Measurements from ENCODE around the gene FLNB.

FLNB gene

GRCh38 chr3:58005669-58006068 is 2.6 kb upstream of the FLNB start:
- H3K9me2 ChIP-seq (replicated peaks; ENCODE audit: insufficient read depth, low read length) = no peaks in the 10 kb centered on the region
- no peak overlapping the region for H3K9ac ChIP-seq (ENCODE audit: low read length)
- no peak overlapping the region for H2AFZ ChIP-seq (ENCODE audit: low read length)
- no peaks in the 10 kb centered on the region for H4K20me1 ChIP-seq (ENCODE audit: insufficient read depth, low read length)
- H3K79me2 ChIP-seq (ENCODE audit: low read length) = no peaks in the 10 kb centered on the region
- H3K27me3 ChIP-seq (replicated peaks; ENCODE audit: insufficient read depth, low read length) = no peaks in the 10 kb centered on the region; the same call in 1 of the 2 replicates
- H3K4me1 ChIP-seq (ENCODE audit: low read length) = 0 out of 2 replicates have a peak, but pooled peaks cover 4% of the 10 kb centered on the region
- no peaks in the 10 kb centered on the region for H3K36me3 ChIP-seq (replicated peaks; ENCODE audit: insufficient read depth, low read length)
- no peak overlapping the region for H3K4me3 ChIP-seq (ENCODE audit: low read length)
- no peak overlapping the region for H3K27ac ChIP-seq (ENCODE audit: low read length)
- H3K4me2 ChIP-seq (ENCODE audit: low read depth, low read length) = no peak overlapping the region
- TF ChIP-seq EZH2 (optimal IDR thresholded peaks at IDR 0.05; ENCODE audit: low read depth, low read length) (no peak), CTCF (IDR thresholded peaks at IDR 0.05; ENCODE audit: low read length) (no peak), EZH2phosphoT487 (IDR thresholded peaks at IDR 0.05; ENCODE audit: low read length) (no peak)
- DNase-seq = no peak
- H3K9me3 ChIP-seq (replicated peaks; ENCODE audit: insufficient read depth, low read length) = no peaks in the 10 kb centered on the region
- H3F3A ChIP-seq (ENCODE audit: insufficient read depth, low read length) = 0 out of 2 replicates have a peak, but pooled peaks cover 3% of the 10 kb centered on the region

DNA sequence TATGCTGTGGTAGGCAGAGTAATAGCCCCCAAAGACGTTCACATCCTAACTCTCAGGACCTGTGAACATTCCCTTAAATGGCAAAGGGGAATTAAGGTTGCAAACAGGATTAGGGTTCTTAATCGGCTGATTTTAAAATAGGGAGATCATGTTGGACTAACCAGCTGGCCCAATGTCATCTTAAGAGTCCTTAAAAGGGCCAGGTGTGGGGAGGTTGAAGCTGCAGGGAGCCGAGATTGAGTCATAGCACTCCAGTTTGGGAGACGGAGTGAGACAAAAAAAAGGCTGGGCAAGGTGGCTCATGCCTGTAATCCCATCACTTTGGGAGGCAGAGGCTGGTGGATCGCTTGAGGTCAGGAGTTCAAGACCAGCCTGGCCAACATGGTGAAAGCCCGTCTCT is 1.6 kb upstream of the FLNB start:
- no peak overlapping the region for H3K27ac ChIP-seq (ENCODE audit: low read length)
- no peaks in the 10 kb centered on the region for H4K20me1 ChIP-seq (ENCODE audit: insufficient read depth, low read length)
- H3K36me3 ChIP-seq (replicated peaks; ENCODE audit: insufficient read depth, low read length) = no peaks in the 10 kb centered on the region
- no peak overlapping the region for H3K4me3 ChIP-seq (ENCODE audit: low read length)
- H3K9me2 ChIP-seq (replicated peaks; ENCODE audit: insufficient read depth, low read length) = no peaks in the 10 kb centered on the region
- no peak for DNase-seq
- H2AFZ ChIP-seq (ENCODE audit: low read length) = no peak overlapping the region
- no peaks in the 10 kb centered on the region; the same call in 1 of the 2 replicates for H3K27me3 ChIP-seq (replicated peaks; ENCODE audit: insufficient read depth, low read length)
- 0 out of 2 replicates have a peak, but pooled peaks cover 3% of the 10 kb centered on the region for H3F3A ChIP-seq (ENCODE audit: insufficient read depth, low read length)
- TF ChIP-seq EZH2 (optimal IDR thresholded peaks at IDR 0.05; ENCODE audit: low read depth, low read length) = no peak
- no peak for TF ChIP-seq EZH2phosphoT487 (IDR thresholded peaks at IDR 0.05; ENCODE audit: low read length)
- no peak for TF ChIP-seq CTCF (IDR thresholded peaks at IDR 0.05; ENCODE audit: low read length)
- no peak overlapping the region for H3K9ac ChIP-seq (ENCODE audit: low read length)
- H3K4me1 ChIP-seq (ENCODE audit: low read length) = 0 out of 2 replicates have a peak, but pooled peaks cover 4% of the 10 kb centered on the region
- H3K4me2 ChIP-seq (ENCODE audit: low read depth, low read length) = no peak overlapping the region
- no peaks in the 10 kb centered on the region for H3K9me3 ChIP-seq (replicated peaks; ENCODE audit: insufficient read depth, low read length)
- no peaks in the 10 kb centered on the region for H3K79me2 ChIP-seq (ENCODE audit: low read length)

DNA sequence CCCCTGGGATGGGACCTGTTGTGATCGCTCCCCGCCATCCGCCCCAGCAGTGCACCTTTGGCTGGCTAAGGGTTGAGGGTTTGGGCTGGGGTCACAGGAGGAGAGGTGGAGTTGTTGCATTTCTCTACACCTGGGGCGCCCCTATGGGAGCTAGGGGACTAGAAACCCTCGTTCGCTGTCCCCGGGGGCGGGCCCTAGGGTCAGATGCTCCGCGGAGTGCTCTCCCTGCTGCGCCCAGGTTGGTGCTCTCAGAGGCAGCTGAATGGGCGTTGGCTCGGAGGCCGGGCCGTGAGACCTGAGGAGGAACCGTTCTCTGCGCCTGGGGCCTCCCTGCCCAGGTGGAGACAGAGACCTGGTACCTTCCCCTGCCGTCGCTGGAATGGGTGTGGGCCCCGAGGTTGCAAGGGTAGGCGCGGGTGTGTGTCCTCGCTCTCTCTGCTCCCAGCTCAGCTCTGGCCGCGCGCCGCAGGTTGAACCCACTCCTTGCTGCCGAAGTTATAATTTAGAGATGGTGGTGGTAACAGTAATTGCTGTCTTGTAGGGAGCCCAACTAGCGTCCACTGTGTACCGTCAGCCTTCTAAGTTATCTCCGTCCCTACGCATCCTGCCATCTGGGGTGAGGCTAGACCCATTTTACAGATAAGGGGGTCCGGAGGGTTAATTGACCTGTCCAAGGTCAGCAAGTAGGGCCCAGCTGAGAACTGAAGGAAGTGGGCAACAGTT is 965 bp downstream of the FLNB start:
- 0 out of 2 replicates have a peak, but pooled peaks cover 4% of the 10 kb centered on the region for H3K4me1 ChIP-seq (ENCODE audit: low read length)

More for the DNA sequence above, 965 bp downstream of the FLNB start:
- no peak for DNase-seq
- TF ChIP-seq CTCF (IDR thresholded peaks at IDR 0.05; ENCODE audit: low read length) (no peak), EZH2phosphoT487 (IDR thresholded peaks at IDR 0.05; ENCODE audit: low read length) (no peak), EZH2 (optimal IDR thresholded peaks at IDR 0.05; ENCODE audit: low read depth, low read length) (no peak)
- no peaks in the 10 kb centered on the region; the same call in 1 of the 2 replicates for H3K27me3 ChIP-seq (replicated peaks; ENCODE audit: insufficient read depth, low read length)
- H3K9me2 ChIP-seq (replicated peaks; ENCODE audit: insufficient read depth, low read length) = no peaks in the 10 kb centered on the region
- H2AFZ ChIP-seq (ENCODE audit: low read length) = peak overlapping the region; percentile 88
- H3K27ac ChIP-seq (ENCODE audit: low read length) = no peak overlapping the region
- no peaks in the 10 kb centered on the region for H3K36me3 ChIP-seq (replicated peaks; ENCODE audit: insufficient read depth, low read length)
- no peaks in the 10 kb centered on the region for H3K9me3 ChIP-seq (replicated peaks; ENCODE audit: insufficient read depth, low read length)
- peak overlapping the region; percentile 67 for H3K4me3 ChIP-seq (ENCODE audit: low read length)
- peak overlapping the region; percentile 35; the same call in 1 of the 2 replicates for H3K9ac ChIP-seq (ENCODE audit: low read length)
- H4K20me1 ChIP-seq (ENCODE audit: insufficient read depth, low read length) = no peaks in the 10 kb centered on the region
- H3F3A ChIP-seq (ENCODE audit: insufficient read depth, low read length) = 0 out of 2 replicates have a peak, but pooled peaks cover 3% of the 10 kb centered on the region
- H3K4me2 ChIP-seq (ENCODE audit: low read depth, low read length) = peak overlapping the region; percentile 91
- H3K79me2 ChIP-seq (ENCODE audit: low read length) = no peaks in the 10 kb centered on the region
